GM10266 (cell line): ENCODE measurements around the gene GNB1.
"Not testable (repeated sequence)": the region's sequence is repeated elsewhere in the genome, so short reads cannot be mapped to it uniquely, and the experiment has no call there.

Source experiments
- DNase-seq: peaks from one replicate; pipeline ENCODE4 v3.0.0; 2012; ENCODE audit errors: extremely low spot score
- TF ChIP-seq, protein P1 (sequence below): IDR thresholded peaks from 2 replicates; pipeline ENCODE4 v1.5.1; 2012; ENCODE audit warnings: mild to moderate bottlenecking, low read depth; ENCODE audit not compliant: control insufficient read depth, insufficient read depth; ENCODE audit errors: missing control alignments

The GNB1 gene

DNA sequence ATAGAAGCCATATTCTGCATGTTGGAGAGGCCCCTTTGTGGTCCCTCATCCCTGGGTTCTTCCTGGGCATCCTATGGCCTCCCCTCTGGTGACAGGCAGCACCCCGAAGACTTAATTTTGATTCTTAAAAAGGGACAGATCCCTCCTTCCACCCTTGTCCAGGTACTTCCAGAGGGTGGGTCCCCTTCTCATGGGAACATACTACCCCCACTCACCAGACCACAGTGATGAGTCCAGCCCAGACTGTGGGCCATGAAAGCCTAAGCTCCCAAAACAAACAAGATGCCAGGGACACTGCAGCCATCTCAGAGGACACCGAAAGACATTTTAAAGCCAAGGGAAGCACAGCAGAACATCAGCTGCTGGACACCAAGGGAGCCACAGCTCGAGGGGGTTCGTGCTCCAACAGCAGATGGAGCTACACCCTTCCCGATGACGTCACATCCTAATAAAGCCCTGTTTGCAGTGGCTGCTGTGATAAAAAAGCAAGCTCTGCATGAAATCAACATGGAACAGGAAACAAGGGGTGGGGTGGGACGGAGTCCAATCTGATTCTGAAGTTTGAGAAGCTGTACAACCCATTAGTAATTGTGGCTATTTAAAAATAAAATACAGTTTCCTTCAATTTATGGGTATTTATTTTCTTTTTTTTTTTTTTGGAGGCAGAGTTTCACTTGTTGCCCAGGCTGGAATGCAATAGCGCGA, 32.4 kb downstream of the GNB1 start:
- TF ChIP-seq, protein P1, sequence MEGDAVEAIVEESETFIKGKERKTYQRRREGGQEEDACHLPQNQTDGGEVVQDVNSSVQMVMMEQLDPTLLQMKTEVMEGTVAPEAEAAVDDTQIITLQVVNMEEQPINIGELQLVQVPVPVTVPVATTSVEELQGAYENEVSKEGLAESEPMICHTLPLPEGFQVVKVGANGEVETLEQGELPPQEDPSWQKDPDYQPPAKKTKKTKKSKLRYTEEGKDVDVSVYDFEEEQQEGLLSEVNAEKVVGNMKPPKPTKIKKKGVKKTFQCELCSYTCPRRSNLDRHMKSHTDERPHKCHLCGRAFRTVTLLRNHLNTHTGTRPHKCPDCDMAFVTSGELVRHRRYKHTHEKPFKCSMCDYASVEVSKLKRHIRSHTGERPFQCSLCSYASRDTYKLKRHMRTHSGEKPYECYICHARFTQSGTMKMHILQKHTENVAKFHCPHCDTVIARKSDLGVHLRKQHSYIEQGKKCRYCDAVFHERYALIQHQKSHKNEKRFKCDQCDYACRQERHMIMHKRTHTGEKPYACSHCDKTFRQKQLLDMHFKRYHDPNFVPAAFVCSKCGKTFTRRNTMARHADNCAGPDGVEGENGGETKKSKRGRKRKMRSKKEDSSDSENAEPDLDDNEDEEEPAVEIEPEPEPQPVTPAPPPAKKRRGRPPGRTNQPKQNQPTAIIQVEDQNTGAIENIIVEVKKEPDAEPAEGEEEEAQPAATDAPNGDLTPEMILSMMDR: no peak
- no peak for DNase-seq

DNA sequence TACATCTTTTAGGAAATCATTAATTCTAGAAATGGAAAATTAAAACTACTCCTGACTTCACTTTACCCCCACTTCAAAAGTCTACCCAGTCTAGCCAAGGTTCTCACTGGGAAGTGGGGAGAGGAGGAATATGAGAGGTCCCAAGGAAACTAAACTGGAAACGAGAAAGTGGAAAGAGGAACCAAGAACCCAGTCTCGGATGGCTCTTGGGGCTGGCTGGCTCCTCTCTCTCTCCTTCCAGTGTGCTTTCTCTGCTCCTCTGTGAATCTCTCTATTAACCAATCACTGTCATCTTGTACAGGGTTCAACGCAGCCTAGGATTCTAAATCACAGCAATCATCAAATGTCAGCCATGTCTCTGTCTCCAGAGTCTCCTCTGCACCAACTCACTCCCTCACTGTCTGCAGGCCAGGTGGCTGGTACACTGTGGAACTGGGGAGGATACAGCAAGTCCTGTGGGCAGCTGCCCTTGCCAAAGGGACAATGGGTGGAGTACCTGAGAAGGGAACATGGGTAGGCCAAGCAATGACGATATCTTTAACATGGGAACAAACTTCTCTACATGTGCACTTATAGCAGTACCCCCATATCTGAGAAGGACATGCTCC, 33.7 kb downstream of the GNB1 start:
- TF ChIP-seq, protein P1: no peak
- no peak for DNase-seq

DNA sequence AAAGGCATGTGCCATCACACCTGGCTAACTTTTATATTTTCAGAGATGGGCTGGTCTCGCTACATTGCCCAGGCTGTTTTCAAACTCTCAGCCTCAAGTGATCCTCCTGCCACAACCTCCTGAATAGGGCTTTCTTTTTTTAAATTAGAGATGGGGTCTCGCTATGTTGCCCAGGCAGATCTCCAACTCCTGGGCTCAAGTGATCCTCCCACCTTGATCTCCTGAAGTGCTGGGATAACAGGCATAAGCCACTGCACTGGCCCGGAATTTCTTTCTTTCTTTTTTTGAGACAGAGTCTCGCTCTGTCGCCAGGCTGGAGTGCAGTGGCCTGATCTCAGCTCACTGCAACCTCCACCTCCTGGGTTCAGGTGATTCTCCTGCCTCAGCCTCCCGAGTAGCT, 34.7 kb downstream of the GNB1 start:
- DNase-seq: not testable (repeated sequence)

GRCh38 chr1:1853593-1854257, 37.2 kb downstream of the GNB1 start:
- no peak for DNase-seq

GRCh38 chr1:1852619-1853414, 38.1 kb downstream of the GNB1 start:
- TF ChIP-seq, protein P1: no peak
- DNase-seq: no peak

More at GRCh38 chr1:1853593-1854257, 37.2 kb downstream of the GNB1 start:
- TF ChIP-seq, protein P1: no peak

GRCh38 chr1:1847890-1848289, 43.0 kb downstream of the GNB1 start:
- no peak for DNase-seq
- TF ChIP-seq, protein P1: no peak

GRCh38 chr1:1847061-1847850, 43.6 kb downstream of the GNB1 start:
- DNase-seq: no peak
- TF ChIP-seq, protein P1: no peak
